GM08714 (cell line): Measurements from ENCODE around the gene UNC5B.

Source experiments
- H3K4me3 ChIP-seq: fragments of 200-500 bp; sonication (Bioruptor generic); 2 replicates; pipeline ENCODE4 v1.5.1; 2014; ENCODE audit warnings: mild to moderate bottlenecking, low read length, inconsistent platforms
- ZNF274 ChIP-seq: IDR thresholded peaks from 2 replicates; pipeline ENCODE4 v1.6.1; 2012; ENCODE audit warnings: mild to moderate bottlenecking, low read depth, low read length

UNC5B gene

GRCh38 chr10:71309919-71310318 lies 97.5 kb downstream of the UNC5B start:
- no peak overlapping the region for H3K4me3 ChIP-seq
- TF ChIP-seq ZNF274, result no peak

DNA sequence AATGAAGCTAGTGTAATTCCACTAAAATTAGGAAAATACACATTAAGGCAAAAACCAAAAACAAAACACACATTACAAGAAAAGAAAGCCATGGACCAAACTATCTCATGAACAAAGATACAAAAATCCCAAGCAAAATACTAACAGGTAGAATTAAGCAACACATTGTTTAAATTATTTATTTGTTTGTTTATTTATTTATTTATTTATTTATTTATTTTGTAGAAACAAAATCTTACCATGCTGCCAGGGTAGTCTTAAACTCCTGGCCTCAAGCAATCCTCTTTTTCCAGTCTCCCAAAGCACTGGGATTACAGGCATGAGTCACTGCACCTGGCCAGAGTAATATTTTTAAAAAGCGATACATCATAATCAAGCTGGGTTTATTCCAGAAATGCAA lies 99.8 kb downstream of the UNC5B start:
- no peak overlapping the region for H3K4me3 ChIP-seq
- no peak for TF ChIP-seq ZNF274

- H3K4me3 ChIP-seq, result no peak overlapping the region
- TF ChIP-seq ZNF274, result no peak
These were observed 100.7 kb downstream of the UNC5B start for GRCh38 chr10:71312811-71313789.

DNA sequence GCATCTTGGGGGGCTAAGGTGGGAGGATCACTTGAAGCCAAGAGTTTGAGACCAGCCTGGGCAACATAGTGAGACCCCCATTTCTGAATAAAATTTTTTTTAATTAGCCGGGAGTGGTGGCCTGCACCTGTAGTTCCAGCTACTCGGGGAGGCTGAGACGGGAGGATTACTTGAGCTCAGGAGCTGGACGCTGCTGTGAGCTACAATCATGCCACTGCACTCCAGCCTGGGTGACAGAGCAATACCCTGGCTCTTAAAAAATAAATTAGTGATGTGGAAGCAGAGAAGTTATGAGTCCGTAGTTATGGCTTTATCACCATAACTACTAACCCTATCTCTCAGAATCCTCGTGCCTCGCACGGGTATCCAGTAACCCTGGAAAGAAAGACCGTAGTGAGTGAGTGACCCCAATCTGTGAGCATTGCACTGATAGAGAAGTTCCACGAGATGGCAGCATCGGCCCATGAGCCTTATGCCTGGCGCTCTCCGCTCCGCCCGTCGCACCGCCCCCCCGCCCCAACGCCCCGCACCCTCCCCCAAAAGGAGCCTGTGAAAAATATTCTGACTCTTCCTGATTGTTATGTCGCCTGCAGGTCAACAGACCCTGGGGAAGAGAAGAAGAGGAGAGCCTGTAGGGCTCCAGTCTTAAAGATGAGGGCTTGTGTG lies 101.8 kb downstream of the UNC5B start:
- no peak overlapping the region for H3K4me3 ChIP-seq

GRCh38 chr10:71314694-71315225 lies 102.4 kb downstream of the UNC5B start:
- no peak for TF ChIP-seq ZNF274
- no peak overlapping the region for H3K4me3 ChIP-seq

More for the DNA sequence above, 101.8 kb downstream of the UNC5B start:
- no peak for TF ChIP-seq ZNF274

DNA sequence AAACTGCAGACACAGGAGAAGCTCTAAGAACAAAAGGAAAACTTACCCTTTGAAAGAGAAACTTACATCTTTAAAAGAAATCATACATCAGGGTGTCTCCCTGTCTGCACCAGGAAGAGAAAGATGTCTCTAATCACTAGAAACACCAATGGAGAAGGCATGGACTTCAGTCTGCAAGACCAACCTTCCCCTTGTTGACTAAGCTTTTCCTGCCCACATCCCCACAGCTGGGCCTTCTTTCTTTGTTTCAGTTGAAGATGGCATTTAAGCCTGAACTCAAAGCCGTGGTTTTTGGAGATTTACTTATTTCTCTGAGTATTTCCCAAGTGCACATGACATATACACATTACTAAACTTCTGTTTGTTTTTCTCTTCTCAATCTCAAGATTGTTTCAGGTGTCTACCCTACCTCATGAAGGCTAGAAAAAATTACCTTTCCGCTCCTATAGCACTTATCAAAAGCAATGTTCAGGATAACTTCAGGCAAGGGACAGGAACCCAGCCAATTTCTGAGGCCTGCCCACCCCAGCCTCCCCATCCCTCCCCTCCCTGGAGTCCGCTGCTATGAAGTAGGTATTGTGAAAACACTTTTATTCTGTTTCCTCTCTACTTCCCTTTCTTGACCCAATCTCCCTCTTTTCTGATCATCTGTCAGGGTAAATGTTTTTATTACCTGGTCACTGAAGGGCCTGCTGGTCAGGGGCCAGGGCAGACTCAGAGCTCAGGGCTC lies 103.9 kb downstream of the UNC5B start:
- no peak for TF ChIP-seq ZNF274
- H3K4me3 ChIP-seq, result no peak overlapping the region

- TF ChIP-seq ZNF274, result no peak
These were observed 104.4 kb downstream of the UNC5B start for GRCh38 chr10:71316786-71317160.

GRCh38 chr10:71317739-71318138 lies 105.4 kb downstream of the UNC5B start:
- no peak overlapping the region for H3K4me3 ChIP-seq
- TF ChIP-seq ZNF274, result no peak

More at GRCh38 chr10:71316786-71317160, 104.4 kb downstream of the UNC5B start:
- no peak overlapping the region for H3K4me3 ChIP-seq

DNA sequence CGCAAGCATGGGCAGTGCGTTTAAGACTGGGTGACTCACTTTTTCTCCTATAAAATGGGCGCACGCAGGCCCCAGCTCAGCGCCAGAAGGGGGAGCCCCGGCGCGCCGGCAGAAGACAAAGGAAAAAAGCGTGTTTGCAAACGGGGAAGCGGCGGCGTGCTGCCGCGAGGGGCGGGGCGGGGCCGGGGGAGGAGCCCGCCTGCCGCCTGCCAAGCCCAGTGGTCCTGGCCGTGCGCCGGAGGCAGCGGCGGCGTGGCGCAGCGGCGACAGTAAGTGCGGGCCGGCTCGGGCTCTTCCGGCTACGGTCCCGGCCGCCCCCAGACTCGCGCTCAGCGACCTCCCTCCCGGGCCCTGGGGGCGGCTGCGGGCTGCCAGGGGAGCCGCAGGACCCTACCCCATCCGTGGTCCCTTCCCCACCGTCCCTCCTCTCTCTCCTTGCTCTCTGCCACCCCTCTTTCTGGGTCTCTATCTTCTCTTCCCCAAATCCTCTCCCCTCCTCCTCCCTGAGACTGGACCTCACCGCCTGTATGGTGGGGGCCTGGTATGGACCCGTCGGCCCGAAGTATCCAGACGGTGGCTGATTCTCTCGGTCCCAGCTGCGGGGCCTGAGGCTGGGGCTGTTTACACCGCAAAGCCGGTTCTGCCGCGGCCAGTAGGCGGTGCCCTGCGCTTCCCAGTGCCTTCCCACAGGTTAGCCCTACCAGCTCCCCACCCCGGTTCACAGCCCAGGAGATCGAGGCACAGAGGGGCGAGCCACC lies 106.9 kb downstream of the UNC5B start, which contains the start of gene SLC29A3:
Gene SLC29A3 (plus strand): TSS at position 218 of the 758 bp plus-strand sequence. CDS start 51 bp downstream, at position 269.
- peak within 1 kb of the TSS; percentile 74 for H3K4me3 ChIP-seq
- TF ChIP-seq ZNF274, result no peak

GRCh38 chr10:71319800-71320392 lies 107.5 kb downstream of the UNC5B start:
- no peak for TF ChIP-seq ZNF274
- H3K4me3 ChIP-seq, result peak overlapping the region; percentile 74; the same call in 1 of the 2 replicates

DNA sequence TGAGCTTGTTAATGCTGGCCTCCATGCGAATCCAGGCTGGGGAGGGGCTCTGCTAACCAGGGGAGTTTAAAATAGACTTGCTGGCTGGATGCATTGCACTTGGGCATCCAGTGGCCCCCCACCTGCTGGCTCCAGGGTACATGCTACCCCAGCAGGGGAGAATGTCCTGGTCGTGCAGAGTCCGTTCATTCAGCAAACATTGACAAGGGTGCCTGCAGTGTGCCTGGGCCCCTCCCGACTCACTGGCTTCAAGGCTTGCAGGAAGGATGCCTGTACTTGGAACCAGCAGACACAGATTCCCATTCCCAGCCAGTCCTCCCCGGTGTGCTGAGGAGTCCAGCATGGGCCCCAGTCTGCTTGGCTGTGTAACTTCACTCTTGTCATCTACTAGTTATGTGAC lies 108.2 kb downstream of the UNC5B start:
- no peak overlapping the region for H3K4me3 ChIP-seq
- no peak for TF ChIP-seq ZNF274

DNA sequence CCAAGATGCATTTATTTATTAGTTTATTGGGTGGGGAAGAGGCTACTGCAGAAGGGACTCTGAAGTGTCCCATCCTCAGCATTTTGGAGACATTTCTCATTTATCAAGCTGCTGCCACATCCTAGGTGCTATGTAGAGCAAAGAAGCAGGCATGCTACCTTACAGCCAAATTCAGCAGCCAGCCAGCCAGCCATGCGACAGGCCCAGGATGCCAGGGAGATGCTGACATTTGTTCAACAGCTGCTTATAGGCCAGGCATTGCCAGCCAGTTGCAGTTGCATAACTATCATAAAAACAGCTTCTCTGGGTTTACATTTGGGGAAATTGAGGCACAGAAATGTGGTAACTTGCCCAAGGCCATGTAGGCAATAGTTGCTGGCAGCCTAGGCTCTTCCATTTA lies 109.0 kb downstream of the UNC5B start:
- no peak overlapping the region for H3K4me3 ChIP-seq
- no peak for TF ChIP-seq ZNF274

- no peak overlapping the region for H3K4me3 ChIP-seq
These were observed 111.0 kb downstream of the UNC5B start for GRCh38 chr10:71323407-71323806.

More at GRCh38 chr10:71323407-71323806, 111.0 kb downstream of the UNC5B start:
- TF ChIP-seq ZNF274, result no peak
